ENCODE measurements around the gene APOB. TPM values are rescaled to one million over a fixed set of nuclear protein-coding genes. Genes with fewer than 3 reads are reported as not detected.
"Not testable (repeated sequence)": the region's sequence is repeated elsewhere in the genome, so short reads cannot be mapped to it uniquely, and the experiment has no call there.

APOB gene
- polyA plus RNA-seq, 1 donor: 0.06 TPM

DNA sequence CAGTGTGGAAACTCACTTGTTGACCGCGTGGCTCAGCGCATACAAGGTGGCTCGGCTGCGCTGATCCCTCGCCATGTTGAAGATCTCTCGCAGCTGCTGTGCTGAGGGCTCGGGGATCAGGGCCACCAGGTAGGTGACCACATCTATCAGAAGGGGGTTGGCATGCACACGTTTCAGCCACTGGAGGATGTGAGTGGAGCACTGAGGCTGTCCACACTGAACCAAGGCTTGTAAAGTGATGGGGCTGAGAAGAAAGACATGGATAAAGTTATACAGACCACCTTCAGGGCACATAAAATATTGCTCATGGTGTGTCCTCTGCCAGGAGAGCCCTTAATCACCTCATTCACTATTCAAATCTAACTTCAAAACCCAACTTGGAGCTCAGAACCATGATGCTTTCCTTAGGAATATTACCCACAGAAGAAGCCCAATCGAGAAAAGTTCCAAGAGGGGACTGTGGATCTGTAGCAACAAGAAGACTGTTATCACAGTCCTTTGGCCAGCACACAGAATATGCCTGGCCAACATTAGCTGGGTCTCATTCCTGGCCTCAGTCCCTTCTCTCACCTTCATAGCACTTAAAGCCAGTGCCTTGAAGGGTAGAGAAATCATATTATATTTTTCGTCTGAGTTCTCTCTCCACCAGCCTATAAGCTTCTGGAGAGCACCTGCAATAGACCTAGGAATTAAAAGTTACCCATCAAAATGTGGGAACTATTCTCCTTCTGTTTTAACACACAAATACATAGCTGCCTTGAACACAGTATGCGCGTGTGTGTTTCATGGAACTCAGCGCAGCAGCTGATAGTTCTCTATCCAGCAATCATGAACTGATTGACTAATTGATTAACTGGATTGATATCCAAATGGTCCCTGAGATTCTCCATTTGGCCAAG, 11.3 kb downstream of the APOB start:
- no peak for DNase-seq

DNA sequence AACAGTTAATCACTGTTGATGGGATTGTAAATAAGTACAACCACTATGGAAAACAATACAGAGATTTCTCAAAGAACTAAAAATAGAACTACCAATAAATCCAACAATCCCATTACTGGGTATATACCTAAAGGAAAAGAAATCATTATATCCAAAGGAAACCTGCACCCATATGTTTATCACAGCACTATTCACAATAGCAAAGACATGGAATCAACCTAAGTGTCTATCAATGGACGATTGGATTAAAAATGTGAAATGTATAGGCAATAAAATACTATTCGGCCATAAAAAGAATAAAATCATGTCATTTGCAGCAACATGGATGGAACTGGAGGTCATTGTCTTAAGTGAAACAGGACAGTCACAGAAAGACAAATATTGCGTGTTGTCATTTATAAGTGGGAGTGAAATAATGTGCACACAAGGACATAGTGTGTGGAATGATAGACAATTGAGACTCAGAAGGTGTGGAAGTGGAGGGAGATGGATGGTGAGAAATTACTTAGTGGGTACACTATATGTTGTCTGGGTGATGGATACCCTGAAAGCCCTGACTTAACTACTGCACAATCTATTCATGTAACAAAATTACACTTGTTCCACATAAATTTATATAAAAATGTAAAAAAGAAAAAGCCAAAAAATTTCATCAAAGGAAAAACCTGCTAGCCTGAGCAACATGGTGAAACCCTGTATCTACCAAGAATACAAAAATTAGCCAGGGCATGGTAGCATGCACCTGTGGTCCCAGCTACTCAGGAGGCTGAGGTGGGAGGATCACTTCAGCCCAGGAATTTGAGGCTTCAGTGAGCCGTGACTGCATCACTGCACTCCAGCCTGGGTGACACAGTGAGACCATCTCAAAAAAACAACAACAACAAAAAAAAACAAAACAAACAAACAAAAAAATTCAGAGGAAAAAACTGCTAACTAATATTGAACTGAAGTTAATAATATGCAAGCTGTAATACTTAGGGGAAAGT, 12.6 kb downstream of the APOB start:
- DNase-seq: no peak

DNA sequence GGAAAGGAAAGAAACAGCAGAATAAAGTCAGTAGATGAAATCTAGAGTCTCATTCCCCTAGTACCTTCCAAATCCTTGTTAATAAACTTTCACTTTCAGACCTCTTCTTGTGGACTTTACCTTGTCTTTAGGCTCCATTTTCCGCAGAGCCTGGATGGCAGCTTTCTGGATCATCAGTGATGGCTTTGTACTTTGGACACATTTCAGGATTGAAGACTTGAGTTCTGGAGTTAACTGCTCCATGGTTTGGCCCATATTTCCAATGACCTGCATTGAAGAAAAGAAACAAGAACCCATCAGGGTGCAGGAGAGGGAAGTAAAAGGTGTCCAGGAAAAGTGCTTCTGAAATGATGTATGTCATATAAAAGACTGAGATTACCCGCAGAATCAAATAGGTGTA, 14.4 kb downstream of the APOB start:
- no peak for DNase-seq

DNA sequence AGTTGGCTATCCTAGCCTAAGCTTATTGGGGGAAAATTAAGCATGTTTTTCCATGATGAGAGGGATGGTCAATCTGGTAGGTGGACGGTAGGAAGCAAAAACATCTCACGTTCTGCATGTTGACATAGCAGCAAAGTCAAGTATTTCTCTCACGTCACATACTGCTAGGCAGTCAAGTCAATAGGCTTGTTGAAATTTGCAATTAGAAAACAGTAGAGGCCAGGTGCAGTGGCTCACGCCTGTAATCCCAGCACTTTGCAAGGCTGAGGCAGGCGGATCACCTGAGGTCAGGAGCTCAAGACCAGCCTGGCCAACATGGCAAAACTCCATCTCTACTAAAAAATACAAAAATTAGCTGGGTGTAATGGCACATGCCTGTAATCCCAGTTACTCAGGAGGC, 14.9 kb downstream of the APOB start:
- not testable (repeated sequence) for DNase-seq

DNA sequence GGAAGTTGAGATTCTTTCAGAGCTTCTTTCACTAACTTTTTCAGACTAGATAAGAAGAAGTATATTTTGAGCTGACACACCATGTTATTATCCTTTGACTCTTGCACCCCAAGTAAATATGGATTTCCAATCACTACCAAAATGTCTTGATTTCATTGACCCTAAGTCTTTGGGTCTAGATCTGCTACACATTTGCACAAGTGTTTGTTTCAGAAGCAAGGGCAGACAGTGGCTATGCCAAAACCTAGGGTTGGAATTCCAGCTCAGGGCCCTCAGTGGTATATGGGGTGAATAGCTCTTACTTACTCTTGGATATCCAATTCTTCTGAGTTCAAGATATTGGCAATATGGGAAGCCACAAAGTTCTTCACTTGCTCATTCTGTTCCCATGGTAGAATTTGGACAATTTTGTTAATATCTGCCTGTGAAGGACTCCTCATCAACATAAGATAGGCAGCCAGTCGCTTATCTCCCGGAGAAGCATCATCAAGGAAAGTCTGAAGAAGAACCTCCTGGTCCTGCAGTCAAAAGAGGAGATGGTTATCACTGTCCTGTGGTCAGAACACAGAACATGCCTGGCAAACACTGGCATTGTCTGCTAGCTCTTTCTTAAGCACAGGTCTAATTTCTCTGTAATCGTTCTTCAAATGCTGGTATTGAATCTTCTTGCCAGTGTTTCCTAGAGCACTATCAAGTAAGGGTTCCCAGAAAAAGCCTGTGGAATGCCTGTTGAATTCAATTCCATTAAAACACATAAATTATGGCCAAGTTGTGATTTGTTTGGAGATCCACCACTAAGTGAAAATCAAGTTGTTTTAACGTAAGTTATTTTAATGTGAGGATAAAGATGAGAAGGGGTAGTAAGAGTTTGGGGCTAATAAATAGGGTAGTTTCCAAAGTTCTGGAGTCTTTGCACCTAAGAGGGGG, 15.6 kb downstream of the APOB start:
- DNase-seq: no peak

DNA sequence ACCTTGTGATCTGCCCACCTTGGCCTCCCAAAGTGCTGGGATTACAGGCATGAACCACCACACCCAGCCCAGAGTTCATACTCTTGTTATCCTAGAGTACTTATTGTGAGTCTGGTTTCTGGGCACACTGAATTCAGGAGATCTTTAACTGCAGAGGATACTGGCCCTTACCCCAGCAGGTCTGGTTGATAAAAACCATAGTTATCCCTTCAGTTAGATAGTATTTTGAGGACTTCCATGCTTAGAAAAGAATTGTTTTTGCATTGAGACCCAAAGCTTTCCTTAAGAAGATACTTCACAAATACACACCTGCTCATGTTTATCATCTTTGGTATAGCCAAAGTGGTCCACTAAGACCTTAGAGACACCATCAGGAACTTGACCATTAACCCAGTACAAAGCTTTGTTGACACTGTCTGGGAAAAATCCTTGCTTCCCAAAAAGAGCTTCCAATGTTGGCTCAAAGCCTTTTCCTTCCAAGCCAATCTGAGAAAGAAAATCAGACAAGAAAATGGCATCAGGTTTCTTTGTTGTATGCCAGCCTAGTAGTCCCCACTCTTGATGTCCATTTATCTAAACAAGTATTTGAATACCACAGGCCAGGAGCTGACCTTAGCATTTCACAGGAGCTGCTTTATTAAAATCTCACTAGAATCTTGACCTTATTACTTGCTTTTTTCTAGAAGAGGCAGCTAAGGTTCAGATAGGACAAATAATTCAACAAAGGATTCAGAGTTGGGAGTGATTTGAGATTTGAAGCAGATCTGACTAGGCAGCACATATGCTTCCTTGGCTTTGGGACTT, 17.2 kb downstream of the APOB start:
- DNase-seq: no peak

DNA sequence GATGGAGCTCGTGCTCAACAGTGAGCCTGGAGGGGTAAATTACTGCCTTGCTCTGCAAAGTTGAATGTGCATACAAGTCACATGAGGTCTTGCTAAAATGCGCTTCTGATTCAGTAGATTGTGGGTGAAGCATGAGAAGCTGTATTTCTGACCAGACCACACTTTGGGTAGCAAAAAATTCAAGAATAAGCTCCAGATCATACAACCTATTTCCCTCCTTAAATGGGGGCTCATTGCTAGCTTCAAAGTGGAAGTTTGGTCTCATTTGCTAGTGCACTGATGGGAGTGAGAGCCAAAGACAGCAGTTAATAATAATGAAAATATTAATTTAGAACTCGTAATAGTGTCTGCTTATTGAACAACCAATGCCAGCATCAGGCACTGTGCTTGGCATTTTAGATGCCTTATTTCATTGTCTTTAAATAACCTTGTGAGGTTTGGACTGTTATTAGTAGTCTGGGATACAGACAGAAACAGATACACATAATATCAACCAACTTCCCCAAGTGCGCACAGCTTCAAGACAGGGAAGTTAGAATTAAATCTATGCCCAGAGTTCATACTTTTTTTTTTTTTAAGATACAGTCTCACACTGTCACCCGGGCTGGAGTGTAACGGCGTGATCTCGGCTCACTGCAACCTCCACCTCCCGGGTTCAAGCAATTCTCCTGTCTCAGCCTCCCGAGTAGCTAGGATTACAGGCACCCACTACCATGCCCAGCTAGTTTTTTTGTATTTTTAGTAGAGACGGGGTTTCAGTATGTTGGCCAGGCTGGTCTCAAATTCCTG, 18.0 kb downstream of the APOB start:
- no peak for DNase-seq

DNA sequence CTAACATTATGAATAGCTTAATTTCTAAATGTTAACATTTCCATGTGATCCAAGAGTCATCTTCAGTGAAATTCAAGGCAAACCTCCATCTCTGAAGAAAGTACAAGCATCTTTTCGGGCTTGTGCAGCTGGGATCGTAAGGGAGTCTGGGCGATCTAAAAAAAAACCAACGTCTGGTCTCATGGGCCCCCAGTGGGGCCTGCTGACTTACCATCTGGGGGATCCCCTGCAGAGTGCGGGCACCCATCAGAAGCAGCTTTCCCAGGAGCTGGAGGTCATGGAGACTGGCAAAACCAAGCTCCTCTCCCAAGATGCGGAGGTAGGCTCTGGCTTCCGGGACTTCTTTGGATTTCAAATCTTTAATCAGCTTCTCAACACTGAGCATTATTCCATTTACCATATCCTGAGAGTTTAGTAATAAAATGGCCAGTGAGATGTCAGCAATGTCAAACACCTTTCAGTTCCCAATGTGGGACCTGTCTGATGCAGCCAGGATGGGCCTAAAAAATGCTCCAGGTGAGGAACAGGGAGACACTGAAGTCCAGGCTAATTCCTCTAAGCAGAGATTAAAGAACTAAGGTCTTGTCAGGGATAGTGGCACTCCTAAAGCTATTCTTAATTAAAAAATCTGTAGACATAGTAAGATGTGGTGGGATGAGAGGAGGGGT, 19.0 kb downstream of the APOB start:
- DNase-seq: no peak

DNA sequence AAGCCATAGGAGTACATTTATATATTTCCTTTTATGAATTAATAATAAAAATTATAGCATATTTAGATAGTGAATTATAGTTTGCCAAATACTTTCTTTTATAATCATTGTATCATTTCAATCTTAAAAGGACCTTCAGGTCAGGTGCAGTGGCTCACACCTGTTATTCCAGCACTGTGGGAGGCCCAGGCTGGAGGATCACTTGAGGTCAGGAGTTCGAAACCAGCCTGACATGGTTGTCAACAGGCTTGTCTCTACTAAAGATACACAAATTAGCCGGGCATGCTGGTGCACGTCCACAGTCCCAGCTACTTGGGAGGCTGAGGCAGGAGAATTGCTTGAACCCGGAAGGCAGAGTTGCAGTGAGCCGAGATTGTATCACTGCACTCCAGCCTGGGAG, 19.7 kb downstream of the APOB start:
- no peak for DNase-seq

DNA sequence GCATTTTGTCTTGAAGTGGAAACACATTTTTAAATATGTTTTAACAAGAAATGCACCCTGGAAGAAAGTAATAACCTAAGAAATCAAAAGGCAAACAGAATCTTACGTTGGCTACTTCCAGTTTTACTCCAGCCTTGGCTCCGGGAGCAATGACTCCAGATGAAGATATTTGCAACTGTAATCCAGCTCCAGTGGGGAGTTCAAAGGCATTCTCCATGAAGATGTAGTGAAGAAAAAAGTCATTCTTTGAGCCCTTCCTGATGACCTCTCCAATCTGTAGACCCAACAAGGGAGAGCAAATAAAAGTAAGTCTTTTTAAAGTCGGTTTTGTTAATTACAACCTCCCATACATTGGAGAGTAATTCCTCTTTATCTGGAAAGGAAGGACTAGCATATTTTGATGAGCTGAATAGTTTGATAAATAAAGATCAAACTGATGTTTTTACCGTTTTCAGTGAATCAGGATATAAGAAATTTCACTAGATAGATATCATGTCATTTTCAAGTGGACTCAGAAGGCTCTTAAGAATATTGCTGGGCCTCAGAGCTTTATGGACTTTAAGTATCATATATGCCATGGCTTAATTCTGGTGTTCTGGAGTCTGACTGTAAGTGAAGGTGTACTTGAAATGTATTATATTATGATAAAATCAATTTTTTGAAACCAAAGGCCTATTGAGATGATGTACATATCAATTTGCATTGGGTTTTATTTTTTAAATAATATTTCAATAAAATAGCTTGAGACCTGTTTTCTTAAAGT, 20.3 kb downstream of the APOB start:
- DNase-seq: no peak

DNA sequence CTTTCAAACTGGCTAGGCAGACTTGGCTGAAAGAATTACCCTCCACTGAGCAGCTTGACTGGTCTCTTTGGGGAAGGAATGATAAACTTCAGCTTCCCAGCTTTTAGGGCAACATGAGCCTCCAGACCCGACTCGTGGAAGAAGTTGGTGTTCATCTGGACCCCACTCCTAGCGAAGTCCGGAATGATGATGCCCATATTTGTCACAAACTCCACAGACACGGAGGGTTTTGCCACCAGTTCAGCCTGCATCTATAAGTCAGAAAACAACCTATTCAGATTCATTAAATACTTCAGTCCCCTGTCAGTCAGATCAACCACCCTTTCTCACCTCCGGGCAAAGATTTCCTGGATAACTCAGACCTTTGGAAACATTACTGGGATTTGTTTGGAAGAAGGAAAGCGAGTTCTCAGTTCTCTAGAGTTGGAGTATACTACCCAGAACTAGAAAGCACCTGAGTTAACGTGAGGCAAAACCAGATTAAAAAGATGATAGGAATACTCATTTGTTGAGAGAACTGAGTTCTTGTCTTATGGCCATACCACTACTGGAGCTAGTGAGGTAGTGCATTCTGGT, 21.0 kb downstream of the APOB start:
- no peak for DNase-seq

DNA sequence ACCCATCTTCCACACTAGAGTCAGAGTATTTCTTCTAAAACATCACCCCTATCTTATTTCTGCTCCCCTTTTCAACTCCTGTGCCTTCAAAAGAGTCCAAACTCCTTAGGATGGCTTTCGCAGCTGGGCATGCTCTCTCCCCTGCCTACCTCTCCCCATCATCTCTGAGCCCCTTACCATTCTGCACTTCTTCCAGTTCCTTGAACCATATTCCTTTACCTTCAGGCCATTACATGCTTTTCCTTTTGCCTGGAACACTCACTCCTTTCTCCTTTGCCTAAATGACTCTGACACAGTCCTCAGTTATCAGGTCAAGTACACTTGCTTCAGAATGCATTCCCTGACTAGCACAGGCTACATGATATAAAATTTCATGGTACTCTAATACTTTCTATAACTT, 22.4 kb downstream of the APOB start:
- DNase-seq: no peak

DNA sequence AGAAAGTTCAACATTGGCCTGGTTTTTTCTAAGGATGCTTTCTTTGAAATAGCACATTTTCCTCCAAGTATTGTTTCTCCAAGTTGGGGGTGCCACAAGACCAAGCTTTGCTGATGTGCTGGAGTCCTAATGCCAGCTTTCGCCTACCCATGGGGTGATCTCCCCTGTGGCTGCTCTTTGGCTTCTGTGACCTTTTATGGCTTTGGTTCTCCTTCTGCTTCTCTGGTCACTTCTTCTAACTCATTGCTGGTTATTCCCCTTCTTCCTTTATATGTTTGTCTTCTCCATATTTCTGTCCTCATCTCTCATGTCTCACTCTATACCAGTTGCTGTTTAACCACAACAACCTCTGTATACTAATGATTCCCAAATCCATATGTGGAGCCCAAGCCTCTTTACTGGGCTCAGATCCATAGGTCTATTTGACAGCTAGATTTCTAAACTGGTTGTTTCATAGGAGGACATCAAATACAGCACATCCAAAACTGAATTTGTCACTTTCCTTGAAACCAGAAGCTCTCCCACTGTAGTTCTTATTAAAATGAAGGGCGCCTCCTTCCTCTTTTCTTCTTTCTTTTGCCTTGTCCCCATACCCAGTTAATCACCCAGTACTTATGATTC, 23.1 kb downstream of the APOB start:
- DNase-seq: no peak

DNA sequence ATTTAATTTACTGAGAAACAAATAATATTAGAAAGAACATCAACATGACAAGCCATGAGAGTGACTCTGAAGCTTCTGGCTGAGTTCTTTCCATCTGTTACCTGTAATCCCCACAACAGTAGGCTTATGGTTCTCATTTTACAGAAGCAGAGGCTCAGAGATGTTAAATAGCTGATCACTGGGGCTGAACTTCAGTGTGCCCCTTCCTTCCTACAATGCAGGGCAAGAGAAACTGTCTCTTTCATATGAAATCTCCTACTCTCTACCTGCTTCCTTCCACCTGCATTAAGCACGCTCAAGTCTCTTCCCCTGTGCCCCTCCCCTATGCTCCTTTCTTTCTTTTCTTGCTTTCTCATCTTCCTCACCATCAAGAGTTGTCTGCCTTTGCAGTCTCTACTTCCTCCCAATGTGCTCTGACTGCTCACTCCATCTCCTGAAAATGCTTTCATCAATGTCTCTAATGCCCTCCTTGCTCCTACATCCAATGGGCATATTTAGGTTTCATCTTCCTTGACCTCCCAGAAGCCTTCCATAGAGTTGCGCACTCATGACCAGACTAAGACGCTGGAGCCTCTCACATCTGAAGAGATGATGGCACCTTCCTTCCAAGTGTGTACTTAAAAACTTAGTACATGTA, 23.7 kb downstream of the APOB start:
- DNase-seq: no peak

DNA sequence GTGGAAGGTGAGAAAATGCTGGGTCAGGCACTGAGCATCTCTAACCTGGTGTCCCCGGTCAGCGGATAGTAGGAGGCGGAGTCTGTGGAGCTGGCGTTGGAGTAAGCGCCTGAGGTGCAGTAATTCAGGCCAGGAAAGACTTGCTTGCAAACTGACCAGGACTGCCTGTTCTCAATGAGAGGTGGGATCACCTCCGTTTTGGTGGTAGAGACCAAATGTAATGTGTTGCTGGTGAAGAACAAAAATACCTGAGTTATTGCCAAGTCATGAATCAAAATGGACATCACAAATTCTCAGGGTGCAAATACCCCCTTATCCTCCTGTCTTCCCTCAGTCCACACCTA, 24.2 kb downstream of the APOB start:
- no peak for DNase-seq

DNA sequence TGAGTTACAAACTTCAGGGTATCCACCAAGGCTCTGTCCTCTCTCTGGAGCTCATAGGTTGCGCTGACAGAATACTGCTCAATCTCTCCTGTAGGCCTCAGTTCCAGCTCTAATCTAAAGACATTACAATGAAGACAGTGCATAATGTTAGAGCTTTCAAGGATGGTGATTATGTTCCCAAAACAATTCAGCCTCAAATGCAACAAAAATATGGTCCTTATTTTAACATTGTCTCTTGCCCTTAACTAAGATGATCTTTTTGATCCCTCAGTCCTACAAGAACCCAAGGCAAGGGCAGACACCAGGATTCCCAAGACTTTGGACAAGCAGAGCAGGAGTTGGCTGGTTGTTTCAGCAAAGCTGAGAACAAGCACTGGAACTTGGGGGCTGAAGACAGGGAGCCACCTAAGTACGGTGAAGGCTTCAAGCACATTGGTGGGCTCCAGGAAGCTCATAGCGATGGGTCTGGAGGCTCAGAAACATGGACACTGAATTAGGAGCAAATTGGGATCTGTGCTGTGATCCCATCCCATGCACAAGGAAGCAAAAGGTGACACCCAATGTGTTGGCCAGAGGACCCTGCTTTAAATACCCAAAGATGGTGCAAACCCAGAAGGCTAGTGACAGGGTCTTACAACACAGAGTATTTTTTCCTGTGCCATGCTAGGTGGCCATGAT, 24.7 kb downstream of the APOB start:
- no peak for DNase-seq

DNA sequence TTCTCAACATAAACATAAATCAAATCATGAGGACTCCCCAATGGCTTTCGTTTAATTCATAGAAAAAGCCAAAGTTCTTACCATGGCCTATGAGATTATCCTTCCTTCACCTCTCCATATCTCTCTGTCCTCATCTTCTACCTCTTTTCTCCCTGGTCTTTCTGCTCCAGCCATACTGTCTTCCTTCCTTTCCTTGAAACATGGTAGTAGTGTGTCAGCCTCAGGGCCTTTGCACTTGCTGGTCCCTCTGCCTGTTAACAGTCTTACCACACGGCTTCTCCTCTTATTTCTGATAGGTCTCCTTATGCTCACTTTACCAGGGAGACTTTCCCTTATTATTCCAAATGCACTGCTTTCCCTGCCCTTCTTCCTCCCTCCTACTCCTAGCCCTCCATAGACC, 25.6 kb downstream of the APOB start:
- DNase-seq: no peak
